ENCODE data around the gene KIF2A.

DNA sequence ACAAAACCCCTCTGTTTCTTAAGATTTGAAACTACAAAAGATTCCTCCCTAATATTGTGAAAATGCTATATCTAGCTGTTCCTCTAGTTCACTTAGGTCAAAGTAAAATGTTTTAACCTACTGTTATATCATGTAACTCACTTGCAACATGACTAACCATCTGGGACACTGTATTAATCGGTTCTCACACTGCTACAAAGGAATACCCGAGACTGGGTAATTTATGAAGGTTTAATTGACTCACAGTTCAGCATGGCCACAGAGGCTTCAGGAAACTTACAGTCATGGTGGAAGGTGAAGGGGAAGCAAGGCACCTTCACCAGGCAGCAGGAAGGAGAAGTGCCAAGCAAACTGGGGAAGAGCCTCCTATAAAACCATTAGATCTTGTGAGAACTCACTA is 63.0 kb downstream of the KIF2A start:
- TF ChIP-seq SIN3A (conservative IDR thresholded peaks at IDR 0.05 in 1 of 2, IDR thresholded peaks at IDR 0.05 in 1 of 2; ENCODE audit: low read depth in 1 of 2, low read length in 2 of 2) (no peak), KDM1A (IDR thresholded peaks at IDR 0.05; ENCODE audit: borderline replicate concordance, low read length) (no peak), POLR2A (IDR thresholded peaks at IDR 0.05; ENCODE audit: control extremely low read depth in 1 of 2, low read depth in 2 of 2, low read length in 2 of 2) (no peak), JUND (IDR thresholded peaks at IDR 0.05; ENCODE audit: low read length) (no peak), GTF2F1 (IDR thresholded peaks at IDR 0.05; ENCODE audit: borderline replicate concordance, low read depth, low read length) (no peak), CEBPB (IDR thresholded peaks at IDR 0.05; ENCODE audit: low read depth, low read length) (no peak), POLR2AphosphoS5 (IDR thresholded peaks at IDR 0.05; ENCODE audit: low read depth, low read length) (no peak), CHD2 (IDR thresholded peaks at IDR 0.05; ENCODE audit: low read length) (no peak), EZH2 (IDR thresholded peaks at IDR 0.05; ENCODE audit: low read depth, low read length, severe bottlenecking) (no peak), YY1 (IDR thresholded peaks at IDR 0.05; ENCODE audit: low read depth, low read length) (no peak)
- TF ChIP-seq, protein P1, sequence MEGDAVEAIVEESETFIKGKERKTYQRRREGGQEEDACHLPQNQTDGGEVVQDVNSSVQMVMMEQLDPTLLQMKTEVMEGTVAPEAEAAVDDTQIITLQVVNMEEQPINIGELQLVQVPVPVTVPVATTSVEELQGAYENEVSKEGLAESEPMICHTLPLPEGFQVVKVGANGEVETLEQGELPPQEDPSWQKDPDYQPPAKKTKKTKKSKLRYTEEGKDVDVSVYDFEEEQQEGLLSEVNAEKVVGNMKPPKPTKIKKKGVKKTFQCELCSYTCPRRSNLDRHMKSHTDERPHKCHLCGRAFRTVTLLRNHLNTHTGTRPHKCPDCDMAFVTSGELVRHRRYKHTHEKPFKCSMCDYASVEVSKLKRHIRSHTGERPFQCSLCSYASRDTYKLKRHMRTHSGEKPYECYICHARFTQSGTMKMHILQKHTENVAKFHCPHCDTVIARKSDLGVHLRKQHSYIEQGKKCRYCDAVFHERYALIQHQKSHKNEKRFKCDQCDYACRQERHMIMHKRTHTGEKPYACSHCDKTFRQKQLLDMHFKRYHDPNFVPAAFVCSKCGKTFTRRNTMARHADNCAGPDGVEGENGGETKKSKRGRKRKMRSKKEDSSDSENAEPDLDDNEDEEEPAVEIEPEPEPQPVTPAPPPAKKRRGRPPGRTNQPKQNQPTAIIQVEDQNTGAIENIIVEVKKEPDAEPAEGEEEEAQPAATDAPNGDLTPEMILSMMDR (IDR thresholded peaks at IDR 0.05; ENCODE audit: control extremely low read depth in 1 of 3, insufficient read depth in 1 of 3, low read depth in 1 of 3, low read length in 3 of 3): no peak
- TF ChIP-seq, protein P2, sequence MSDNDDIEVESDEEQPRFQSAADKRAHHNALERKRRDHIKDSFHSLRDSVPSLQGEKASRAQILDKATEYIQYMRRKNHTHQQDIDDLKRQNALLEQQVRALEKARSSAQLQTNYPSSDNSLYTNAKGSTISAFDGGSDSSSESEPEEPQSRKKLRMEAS (IDR thresholded peaks at IDR 0.05): no peak

Measured in H1 (cell line).